K562 (cell line): ENCODE measurements around the gene IFITM2. TPM values are rescaled to one million over a fixed set of nuclear protein-coding genes. Genes with fewer than 3 reads are reported as not detected.
A peak's percentile ranks its signal among the peaks of the same experiment; 100 is the strongest.

Experiments
- EP400 ChIP-seq: fragments of 450-650 bp; IDR thresholded peaks from 2 replicates; pipeline ENCODE4 v1.6.1; 2017; ENCODE audit warnings: antibody characterized with exemption, mild to moderate bottlenecking, moderate library complexity
- HDAC8 ChIP-seq: fragments of 450-650 bp; IDR thresholded peaks from 2 replicates; pipeline ENCODE4 v1.6.1; 2016; ENCODE audit warnings: mild to moderate bottlenecking, missing genetic modification characterization, moderate library complexity, missing compliant biosample characterization
- HES1 ChIP-seq: fragments of 450-650 bp; IDR thresholded peaks from 2 replicates; pipeline ENCODE4 v1.6.1; 2016; ENCODE audit warnings: low read depth, mild to moderate bottlenecking, moderate library complexity
- HNRNPUL1 ChIP-seq: fragments of 200-400 bp; formaldehyde crosslinking; IDR thresholded peaks from 2 replicates; pipeline ENCODE4 v1.6.1; 2017; ENCODE audit warnings: low read length
- LARP7 ChIP-seq: fragments of 450-650 bp; IDR thresholded peaks from 2 replicates; pipeline ENCODE4 v1.6.1; 2016
- MAFF ChIP-seq: IDR thresholded peaks from 2 replicates; pipeline ENCODE4 v1.6.1; 2012; ENCODE audit warnings: low read length, improper control_type of control experiment
- NFRKB ChIP-seq: fragments of 450-650 bp; IDR thresholded peaks from 2 replicates; pipeline ENCODE4 v1.6.1; 2016; ENCODE audit warnings: low read depth
- NFXL1 ChIP-seq: fragments of 450-650 bp; formaldehyde crosslinking; IDR thresholded peaks from 2 replicates; pipeline ENCODE4 v1.4.0; 2021; ENCODE audit warnings: mild to moderate bottlenecking
- TCF7 ChIP-seq: sonication (generic); IDR thresholded peaks from 2 replicates; pipeline ENCODE4 v1.6.1; 2016; ENCODE audit warnings: antibody characterized with exemption, borderline replicate concordance
- XRCC5 ChIP-seq: fragments of 200-400 bp; formaldehyde crosslinking; IDR thresholded peaks from 2 replicates; pipeline ENCODE4 v1.6.1; 2017; ENCODE audit warnings: low read depth, mild to moderate bottlenecking, low read length
- YBX1 ChIP-seq: fragments of 450-650 bp; IDR thresholded peaks from 2 replicates; pipeline ENCODE4 v1.7.1; 2016; ENCODE audit warnings: mild to moderate bottlenecking
- ZBTB2 ChIP-seq: fragments of 450-650 bp; IDR thresholded peaks from 2 replicates; pipeline ENCODE4 v1.6.1; 2016; ENCODE audit warnings: antibody characterized with exemption
- ZBTB43 ChIP-seq: sonication (generic); formaldehyde crosslinking; IDR thresholded peaks from 2 replicates; pipeline ENCODE4 v1.8.0; 2023; ENCODE audit warnings: mild to moderate bottlenecking, missing genetic modification reagents
- ZEB2 ChIP-seq: fragments of 450-650 bp; IDR thresholded peaks from 2 replicates; pipeline ENCODE4 v1.6.1; 2016
- ZFP30 ChIP-seq: fragments of 250-450 bp; sonication (Bioruptor Pico); IDR thresholded peaks from 2 replicates; pipeline ENCODE4 v1.8.0; 2022; ENCODE audit warnings: moderate library complexity, mild to moderate bottlenecking, inconsistent platforms, borderline replicate concordance
- ZNF395 ChIP-seq: fragments of 200-800 bp; sonication (Bioruptor generic); IDR thresholded peaks from 2 replicates; pipeline ENCODE4 v1.6.1; 2017; ENCODE audit warnings: missing genetic modification characterization, missing compliant biosample characterization
- ZNF644 ChIP-seq: fragments of 200-800 bp; sonication (Bioruptor generic); IDR thresholded peaks from 2 replicates; pipeline ENCODE4 v1.6.1; 2016; ENCODE audit warnings: low read depth, missing genetic modification characterization, missing compliant biosample characterization
- polyA plus RNA-seq, 8 experiments: library from polyadenylated mRNA; depleted of rRNA in 4 of 8; stranded (reverse) in 5 of 8; unstranded in 3 of 8; fragments of >200 nt; fragmentation: Nextera tagmentation in 2 of 8; fragmentation: Illumina TruSeq in 1 of 8; extraction: Ambion mirVana in 2 of 8; extraction: Trizol in 1 of 8; gene quantifications; 2 replicates each; pipeline versions ENCODE4 v1.2.1 to v1.2.3, GENCODE V29; 2011 to 2014; ENCODE audit warnings: inconsistent platforms in 1 of 8, missing spikeins in 1 of 8
- total RNA-seq, 7 experiments: library from RNA; depleted of rRNA in 6 of 7; stranded (reverse); fragments of >200 nt in 6 of 7; fragmentation: Illumina TruSeq in 2 of 7; extraction: Trizol in 2 of 7; gene quantifications; 2 replicates each; pipeline versions ENCODE4 v1.2.1 to v1.2.3, GENCODE V29; 2011 to 2021; ENCODE audit warnings: low replicate concordance in 1 of 7
- TF ChIP-seq, protein P1 (sequence below): fragments of 250-450 bp; sonication (Bioruptor Pico); IDR thresholded peaks from 2 replicates; pipeline ENCODE4 v1.5.0; 2021; ENCODE audit warnings: mild to moderate bottlenecking, moderate library complexity
- TF ChIP-seq, protein P2 (sequence below): fragments of 250-450 bp; sonication (Bioruptor Pico); IDR thresholded peaks from 2 replicates; pipeline ENCODE4 v1.6.1; 2021; ENCODE audit warnings: mild to moderate bottlenecking
- TF ChIP-seq, protein P3 (sequence below): fragments of 250-450 bp; sonication (Bioruptor Pico); IDR thresholded peaks from 2 replicates; pipeline ENCODE4 v1.8.0; 2022; ENCODE audit warnings: inconsistent platforms, mild to moderate bottlenecking, moderate library complexity, borderline replicate concordance

The IFITM2 gene
- total and polyA plus RNA-seq, 9 of the 15 experiments (the other 6 are each of a cell fraction or from before 2014, with no cell fraction given) = 52.8 to 4,872 (median 356) TPM

DNA sequence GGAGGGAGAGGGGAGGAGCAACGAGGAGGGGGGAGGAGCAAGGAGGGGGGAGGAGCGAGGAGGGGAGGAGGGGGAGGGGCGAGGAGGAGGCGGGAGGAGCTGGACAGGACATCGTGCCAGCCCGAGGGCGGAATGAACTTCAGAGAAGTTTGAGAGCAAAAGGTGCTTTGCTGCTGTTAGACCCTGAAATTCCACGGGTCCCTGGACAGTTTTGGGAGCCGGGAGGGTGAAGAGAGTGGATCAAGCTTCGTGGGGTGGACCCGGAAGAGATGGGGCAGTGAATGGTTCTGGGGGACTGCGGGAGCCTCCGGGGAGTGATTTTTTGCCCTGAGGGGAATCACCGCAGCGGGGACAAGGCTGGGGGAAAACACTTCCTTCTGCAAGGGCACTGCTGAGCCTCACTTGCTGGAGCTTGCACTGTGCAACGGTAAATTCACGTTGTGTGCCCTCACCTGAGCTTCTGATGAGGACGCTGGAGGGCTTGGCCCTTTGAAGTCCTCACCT, 40.1 kb upstream of the IFITM2 start (continued):
- no peak for TF ChIP-seq YBX1
- TF ChIP-seq NFRKB = peak; percentile 30
- 0 out of 2 replicates have a peak, but pooled peaks have one; percentile 26 for TF ChIP-seq ZNF395 (CRISPR knock-in tag)
- TF ChIP-seq ZNF644 (tag) = no peak
- TF ChIP-seq, protein P1, sequence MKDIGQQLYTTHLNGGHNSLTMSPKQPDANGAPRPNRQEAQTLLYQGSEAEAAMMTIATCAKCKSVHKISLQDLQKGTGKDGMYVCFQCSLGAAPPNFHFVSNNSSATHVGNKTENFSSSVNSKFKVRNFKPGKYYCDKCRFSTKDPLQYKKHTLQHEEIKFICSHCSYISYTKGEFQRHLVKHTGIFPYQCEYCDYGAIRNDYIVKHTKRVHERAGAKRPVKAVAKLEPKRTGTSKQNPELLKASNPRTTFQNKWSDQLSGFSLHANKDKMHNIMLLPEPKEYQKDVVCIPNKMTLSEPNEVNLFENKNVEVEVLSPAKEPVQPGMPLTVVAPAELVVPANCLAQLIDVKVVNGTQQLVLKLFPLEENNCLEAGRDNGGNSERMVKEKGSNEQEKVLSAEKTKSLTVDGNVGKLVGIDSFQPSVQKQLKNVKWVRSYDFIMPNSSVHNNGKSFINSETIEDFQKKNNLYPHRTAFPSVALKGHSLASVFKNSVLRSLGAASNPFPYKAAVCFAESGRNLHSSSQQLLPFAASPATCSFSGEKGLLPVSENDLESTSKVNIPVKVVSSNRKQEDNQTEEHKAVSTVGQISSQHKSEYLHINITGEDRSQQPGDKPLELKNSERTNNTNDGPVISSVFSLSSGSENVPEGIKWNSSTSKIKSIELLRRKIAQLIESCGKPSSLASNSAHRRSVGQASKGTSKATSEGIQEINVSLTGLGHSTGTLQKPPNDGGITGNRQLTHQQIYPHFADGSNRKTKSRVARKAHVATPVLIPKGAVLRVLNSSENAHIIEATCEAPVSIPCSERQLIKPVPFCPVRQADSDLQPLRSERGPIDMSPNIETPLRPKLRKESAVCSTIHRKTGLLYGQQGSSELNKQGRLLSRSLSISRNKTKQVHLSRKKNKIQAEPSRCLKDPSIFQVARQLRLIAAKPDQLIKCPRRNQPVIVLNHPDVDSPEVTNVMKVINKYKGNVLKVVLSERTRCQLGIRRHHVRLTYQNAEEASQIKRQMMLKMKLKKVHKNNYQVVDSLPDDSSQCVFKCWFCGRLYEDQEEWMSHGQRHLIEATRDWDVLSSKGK (CRISPR knock-in tag) = no peak
- TF ChIP-seq ZBTB2 = no peak
- TF ChIP-seq HNRNPUL1 = no peak
- TF ChIP-seq HES1 = no peak
- no peak for TF ChIP-seq ZEB2
- TF ChIP-seq LARP7 = no peak
- TF ChIP-seq NFXL1 (CRISPR knock-in tag) = no peak
- no peak for TF ChIP-seq TCF7
- TF ChIP-seq ZBTB43 = no peak
- no peak for TF ChIP-seq ZFP30 (CRISPR knock-in tag)
- TF ChIP-seq HDAC8 (tag) = no peak
- TF ChIP-seq XRCC5 = no peak
- TF ChIP-seq, protein P2, sequence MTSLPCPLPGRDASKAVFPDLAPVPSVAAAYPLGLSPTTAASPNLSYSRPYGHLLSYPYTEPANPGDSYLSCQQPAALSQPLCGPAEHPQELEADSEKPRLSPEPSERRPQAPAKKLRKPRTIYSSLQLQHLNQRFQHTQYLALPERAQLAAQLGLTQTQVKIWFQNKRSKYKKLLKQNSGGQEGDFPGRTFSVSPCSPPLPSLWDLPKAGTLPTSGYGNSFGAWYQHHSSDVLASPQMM = no peak
- TF ChIP-seq MAFF = no peak
- TF ChIP-seq, protein P3, sequence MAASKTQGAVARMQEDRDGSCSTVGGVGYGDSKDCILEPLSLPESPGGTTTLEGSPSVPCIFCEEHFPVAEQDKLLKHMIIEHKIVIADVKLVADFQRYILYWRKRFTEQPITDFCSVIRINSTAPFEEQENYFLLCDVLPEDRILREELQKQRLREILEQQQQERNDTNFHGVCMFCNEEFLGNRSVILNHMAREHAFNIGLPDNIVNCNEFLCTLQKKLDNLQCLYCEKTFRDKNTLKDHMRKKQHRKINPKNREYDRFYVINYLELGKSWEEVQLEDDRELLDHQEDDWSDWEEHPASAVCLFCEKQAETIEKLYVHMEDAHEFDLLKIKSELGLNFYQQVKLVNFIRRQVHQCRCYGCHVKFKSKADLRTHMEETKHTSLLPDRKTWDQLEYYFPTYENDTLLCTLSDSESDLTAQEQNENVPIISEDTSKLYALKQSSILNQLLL (CRISPR knock-in tag) = no peak
- no peak for TF ChIP-seq EP400
